GM18508 (cell line): ENCODE data around the gene EML1.

Experiments used
- ATAC-seq: cut with Tn5 transposase; IDR thresholded peaks from one replicate; pipeline ENCODE4 v1.9.1; 2021; ENCODE audit warnings: moderate number of reproducible peaks; ENCODE audit not compliant: insufficient read depth, unreplicated experiment

EML1 gene

DNA sequence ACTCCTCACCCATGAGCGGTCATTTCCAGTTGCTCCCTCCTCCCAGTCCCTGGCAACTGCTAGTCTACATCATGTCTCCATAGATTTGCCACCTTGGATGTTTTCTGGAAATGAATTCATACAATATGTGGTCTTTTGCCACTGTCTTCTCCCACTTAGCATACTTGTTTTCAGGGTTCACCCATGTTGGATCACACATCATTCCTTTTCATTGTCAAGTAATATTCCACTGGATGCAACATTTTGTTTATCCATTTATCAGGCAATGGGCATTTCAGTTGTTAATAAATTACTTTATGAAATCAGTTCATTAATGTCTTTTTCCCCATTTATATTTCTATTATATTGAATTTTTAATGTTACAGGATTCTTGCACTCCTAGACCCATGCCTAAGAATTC lies 64.3 kb downstream of the EML1 start:
- ATAC-seq, result no peak

DNA sequence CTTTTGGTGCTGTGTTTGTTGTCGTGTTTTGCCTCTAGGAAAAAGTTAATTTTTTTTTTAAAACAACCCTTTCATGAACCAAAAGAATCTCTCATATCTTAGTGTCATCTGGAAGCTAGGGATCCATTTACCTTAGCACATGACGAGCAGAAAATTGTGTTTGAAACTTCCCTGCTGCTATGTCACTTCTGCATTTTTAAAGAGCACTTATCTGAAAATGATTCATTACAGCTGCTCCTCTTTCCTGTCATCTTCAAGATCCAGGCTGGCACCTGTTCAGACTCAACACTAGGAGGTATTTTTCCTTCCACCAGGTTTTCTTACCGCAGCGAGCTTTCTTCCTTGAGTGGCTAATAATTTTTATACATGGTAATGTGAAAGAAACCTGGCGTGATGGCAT lies 67.0 kb downstream of the EML1 start:
- no peak for ATAC-seq

DNA sequence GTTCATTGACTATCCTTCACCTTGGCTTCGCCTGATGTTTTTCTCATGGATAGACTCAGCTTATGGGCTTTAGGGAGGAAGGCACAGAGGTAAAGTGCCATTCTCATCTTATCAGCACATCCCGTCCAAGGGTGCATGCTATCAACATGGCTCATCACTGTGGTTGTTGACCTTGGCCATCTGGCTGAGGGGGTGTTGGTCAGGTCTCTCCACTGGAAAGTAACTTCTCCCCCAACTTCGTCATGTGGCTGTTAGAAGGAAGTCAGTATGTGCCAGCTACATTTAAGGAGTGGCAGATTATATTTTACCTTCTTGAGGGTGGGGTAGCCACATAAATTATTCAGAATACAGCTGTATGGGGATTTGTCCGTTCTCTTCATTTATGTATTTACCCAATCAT lies 68.9 kb downstream of the EML1 start:
- no peak for ATAC-seq

DNA sequence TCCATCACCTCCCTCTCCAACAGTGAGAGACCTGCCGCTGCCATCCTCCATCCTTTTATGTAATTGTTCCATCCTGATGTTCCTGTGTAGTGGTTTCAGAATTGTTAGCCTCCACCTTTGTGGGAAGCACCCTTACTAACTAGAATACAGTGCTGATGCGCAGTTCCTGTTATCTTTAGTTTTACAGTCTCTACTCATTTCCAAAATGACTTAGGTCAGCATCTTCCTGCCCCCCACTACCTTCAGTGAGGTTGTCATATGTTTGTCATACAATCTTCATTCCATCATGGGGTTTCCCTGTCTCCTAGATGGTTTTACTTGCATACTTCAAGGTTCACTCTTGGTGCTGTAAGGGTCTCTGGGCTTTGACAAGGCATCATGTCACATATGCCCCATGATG lies 69.8 kb downstream of the EML1 start:
- ATAC-seq, result no peak

DNA sequence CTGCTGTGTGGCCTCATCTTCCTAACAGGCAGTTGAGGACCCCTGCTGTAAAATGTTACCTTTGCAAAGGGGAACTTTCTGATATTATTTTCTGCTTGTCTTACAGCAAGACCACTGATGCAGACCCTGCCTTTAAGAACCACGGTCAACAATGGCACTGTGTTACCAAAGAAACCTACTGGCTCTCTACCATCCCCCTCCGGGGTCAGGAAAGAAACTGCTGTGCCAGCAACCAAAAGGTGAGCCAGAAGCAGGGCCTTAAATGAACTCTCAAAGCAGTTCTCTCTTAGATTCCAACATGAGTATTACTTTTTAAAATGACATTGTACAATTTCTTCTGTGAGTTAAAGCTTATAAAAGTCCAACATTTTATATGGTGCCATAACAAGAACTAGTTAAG lies 72.2 kb downstream of the EML1 start:
- no peak for ATAC-seq

DNA sequence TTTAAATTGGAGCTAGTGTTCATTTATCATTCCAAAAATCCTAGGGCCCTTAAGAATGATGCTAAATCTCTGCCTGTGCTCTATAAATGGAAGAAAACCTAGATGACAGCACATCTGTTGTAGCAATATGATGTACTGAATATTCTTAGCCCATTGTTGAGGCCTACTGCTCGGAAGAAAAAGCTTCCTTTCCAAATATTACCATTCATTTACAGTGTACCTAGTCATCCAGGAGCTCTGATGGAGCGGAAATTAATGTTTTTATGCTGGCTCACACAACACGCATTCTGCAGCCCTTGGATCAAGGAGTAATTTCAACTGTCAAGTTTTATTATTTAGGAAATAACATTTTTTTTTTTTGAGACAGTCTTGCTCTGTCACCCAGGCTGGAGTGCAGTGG lies 77.4 kb downstream of the EML1 start:
- no peak for ATAC-seq

DNA sequence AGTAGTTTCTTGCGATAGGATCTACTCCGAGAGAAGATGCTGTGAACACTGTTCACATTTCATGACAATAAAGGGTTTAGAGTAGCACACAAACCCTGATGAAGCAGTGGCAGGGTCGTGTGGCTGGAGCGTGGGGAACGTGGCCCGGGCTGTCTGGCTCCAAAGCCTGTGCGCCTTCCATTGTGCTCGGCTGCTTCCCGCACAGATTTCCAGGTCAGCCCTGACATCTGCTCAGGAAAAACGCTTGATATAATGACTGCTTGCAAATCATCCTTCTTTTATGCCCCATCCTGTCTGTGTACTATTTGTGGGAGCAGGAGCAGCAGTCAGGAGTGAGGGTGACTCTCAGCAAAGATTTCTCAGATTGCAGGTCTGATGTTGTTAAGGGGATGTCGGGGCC lies 78.6 kb downstream of the EML1 start:
- no peak for ATAC-seq

DNA sequence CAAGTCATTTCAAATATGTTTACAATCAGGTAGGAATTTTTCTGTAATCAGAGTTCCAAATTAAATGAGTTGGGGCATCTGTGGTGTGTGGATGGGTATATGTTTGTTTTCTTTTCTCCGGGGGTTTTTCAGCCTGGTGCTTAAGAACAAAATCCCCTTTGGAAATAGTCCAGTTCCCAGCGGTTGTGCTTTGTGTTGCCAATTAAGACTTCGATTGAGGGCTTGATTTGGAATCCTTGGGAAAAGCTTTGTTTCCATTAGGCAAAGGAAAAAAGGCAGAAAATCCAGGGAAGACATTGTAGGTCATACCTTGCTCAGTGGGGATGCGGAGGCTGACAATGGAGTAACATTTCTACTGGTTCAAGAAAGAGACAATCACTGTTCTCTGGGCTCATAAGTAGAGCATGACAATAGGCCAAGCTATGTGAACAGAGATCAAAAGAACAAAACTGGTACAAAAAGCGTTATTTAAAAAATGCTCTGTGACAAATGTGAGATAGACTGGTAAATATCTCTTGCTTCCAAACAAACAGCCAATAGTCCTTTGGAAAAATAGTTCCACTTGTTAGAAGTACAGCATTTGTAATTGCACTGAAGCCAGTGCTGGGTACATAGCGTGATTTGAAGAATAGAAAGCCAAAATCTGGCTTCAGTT lies 79.7 kb downstream of the EML1 start:
- no peak for ATAC-seq

DNA sequence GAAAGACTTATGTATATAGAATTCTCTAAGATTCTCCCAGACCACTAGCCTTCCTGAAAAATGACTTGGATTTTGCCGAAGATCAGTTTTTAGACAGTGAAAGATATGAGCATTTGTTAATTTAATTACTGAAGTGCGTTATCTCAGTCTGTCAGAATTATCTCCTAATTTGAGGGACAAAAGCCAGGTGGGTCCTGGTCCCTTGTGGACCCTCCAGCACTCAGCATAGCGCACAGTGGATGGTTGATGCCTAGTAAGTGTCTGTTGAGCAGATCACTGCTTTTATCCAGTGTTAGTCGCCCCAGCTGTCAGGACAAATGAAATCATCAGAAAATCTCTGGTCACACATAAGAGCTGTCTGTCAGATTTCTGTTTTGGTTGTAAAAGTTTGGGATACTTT lies 80.4 kb downstream of the EML1 start:
- ATAC-seq, result no peak

DNA sequence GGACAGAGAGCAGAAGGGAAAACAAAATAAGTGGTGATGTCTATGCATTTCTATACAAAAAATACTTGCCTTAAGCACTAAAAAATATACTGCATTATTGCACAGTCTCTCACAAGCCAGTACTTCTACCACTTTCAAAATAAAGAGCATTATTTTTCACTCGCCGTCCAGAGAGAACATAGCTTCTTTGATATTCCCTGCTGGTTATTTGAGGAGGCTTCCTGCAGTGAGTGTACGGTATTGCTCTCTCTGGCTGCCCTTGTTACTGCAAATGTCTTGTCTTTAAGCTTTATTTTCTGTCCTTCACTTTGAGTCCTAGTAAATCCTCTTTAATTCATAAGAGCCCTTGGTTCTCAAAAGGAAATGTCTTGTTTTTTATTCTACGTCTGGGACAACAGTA lies 81.1 kb downstream of the EML1 start:
- no peak for ATAC-seq

DNA sequence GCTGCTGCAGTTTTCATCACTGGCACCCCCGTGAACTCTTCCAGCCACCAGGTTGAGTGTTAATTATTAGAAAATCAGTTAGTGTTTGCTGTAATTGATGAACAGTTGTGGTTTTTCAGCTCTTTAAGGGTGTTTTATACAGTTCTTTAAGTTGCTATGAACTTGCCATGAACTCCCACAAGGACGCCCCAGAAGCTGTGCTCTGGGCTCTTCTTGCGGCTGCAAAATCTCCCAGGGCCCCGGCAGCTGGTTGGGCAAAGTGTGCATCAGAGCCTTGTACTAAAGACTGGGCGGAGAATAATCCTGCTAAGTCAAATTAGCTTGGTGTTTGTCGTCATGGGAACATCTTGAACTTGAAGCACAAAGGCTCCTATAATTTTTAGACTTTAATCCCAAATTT lies 82.2 kb downstream of the EML1 start:
- no peak for ATAC-seq

DNA sequence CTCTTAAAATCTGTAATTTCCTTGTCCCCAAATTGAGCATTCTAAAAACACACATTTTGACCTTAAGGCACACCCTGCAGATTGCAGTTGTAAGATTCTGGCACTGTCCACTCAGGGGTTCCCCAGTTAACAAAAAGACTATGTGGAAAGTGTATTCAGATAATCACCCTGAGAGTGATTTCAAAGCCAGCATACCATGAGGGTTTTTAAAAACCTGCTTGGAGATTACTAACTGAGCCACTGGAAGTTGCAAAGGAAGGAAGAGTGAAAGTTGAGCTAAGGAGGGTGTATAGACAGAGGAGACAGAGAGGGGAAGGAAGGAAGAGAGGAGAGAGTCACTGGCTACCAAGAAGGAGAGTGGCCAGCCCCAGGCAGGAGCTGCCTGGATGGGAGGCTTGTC lies 82.6 kb downstream of the EML1 start:
- no peak for ATAC-seq

DNA sequence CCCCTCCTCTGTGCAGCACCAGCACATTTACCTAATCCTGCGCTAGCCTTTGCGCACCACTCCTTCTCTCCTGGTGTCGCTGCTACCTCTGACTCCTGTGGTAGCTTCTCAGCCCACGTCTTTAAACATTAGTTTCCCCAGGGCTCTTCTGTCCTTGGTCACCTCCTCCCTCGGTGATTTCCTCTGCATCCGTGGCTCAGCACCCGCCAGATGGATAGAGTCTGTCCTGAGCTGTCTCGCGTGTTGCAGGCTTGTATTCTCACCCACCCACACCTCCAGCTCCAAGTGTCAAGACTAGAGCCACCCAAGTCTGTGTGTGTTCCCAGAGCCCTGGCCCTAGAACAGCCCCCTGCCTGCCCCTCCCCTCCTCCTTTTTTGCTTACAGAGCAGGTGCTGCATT lies 83.2 kb downstream of the EML1 start:
- ATAC-seq, result no peak

DNA sequence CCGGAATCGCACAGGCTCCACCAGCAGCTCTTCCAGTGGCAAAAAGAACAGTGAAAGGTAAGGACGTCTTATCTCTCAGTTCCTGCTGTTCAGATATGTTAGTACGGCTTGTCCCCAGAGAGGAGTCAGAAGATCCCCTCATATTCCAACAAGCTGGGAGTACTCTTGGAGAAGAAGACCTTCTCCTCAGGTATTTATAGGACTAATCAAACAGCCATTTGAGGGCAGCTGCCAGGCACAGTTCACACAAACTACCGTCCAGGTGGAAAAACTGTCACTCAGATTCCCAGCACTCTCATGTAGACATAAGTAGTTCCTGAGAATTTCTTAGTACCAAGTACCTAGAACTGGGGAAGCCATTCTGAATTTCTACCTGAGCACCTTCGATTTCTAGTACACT lies 85.3 kb downstream of the EML1 start:
- ATAC-seq, result no peak

DNA sequence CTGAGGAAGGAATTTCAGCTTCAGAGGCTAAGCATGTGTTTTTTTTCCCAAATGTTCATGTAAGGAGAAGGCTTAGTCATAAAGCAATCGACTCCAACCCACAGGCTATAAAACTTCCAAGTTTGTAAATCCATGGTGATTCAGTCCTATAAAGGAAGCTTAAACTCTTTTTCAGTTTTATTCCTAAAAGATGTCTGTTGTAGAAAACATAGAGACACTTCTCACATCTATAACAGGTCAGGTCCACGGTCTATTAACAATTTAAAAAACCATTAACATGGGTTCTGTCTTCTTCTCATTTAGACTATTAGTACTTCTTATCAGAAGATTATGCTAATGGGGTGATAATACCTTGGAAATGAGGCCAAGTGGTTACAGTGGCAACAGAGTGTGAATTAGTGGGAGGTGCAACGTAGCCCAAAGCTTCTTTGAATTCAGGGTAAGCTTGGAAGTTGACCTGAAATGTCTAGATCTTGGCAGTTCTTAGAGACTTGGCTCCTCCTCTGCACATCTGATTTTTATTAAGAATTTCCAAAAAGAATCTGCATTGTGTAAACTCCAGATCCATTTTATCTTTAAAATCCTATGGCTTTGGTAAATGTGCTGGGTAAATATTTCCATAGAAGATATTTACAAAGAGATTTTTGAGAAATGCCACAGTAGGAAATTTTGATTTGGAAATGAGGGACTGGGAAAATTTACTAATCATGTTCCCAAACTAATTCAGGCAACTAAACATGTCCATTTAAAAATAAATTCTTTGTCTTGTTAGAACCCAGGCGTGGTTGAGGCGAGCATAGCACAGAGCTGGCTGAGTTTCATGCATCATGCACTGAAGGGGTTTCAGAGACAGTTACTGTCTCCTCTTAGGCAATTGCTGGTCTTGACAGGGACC lies 86.4 kb downstream of the EML1 start:
- no peak for ATAC-seq

DNA sequence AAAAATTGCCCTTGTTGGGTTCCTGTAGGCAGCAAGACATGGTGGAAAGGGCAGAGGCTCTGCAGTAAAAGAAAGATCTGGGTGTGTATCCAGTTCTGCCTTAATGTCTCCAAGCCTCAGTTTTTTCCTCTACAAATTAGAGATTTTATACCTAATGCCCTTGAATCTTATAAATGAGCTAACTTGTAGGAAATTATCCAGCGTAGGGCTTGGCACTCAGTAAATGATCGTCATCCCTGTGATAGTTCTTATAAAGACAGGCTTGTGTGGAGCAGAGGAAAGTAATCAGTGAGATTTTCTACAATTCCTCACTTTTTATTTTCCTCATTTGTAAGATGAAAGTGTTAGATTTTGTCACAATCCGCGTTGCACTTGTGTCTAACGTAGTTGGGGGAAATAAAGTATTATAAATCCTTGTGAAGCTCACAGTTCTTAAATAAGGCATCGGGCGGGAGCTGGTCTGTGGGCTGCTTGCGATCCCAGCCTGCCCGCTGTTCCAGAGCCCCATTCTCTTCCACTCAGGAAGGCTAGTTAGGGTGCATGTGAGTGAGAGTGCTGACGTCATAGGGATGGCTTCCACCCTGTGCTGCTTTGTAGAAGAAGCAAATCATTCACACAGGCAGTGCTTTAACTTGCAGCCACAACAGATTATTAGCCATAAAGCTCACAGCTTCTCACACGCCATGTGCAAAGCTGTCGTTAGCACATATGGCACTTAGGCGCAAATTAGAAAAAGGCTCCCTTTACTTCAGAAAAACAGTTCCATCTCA lies 87.6 kb downstream of the EML1 start:
- ATAC-seq, result no peak

DNA sequence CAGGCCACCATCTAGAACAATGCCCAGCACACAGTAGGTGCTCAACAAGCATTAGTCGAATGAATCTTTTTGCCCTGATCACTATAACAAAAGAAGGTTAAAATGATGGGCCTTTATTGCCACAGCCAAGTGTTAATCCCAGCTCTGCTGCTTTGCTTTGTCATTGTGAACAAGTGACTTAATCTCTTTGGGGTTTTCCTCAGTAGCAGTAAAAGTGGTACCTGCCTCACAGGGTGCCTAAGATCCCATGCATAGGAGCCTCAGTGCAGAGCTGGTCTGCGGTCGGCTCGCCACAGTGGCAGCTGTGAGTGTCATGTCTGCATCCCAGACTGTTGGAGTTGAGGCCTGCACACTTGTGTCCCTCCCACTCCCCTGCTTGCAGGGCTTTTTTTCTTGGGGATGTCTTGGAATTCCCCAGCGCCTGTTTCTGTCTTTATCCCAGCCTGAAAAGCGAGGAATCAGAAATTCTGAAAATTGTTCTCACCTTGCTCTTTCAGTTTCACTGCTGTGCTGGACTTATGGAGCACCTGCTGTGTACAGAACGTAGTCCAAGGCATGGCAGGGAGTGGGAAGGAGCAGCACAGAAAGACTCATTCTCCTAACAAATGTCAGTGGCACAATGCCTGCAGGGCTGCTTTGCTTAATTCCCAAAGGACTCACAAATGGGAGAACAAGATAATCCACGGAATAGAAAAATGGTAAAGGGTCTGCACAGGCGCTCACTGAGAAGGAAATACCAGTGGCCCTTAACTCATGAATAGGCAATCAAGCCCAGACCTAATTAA lies 90.8 kb downstream of the EML1 start:
- ATAC-seq, result no peak

DNA sequence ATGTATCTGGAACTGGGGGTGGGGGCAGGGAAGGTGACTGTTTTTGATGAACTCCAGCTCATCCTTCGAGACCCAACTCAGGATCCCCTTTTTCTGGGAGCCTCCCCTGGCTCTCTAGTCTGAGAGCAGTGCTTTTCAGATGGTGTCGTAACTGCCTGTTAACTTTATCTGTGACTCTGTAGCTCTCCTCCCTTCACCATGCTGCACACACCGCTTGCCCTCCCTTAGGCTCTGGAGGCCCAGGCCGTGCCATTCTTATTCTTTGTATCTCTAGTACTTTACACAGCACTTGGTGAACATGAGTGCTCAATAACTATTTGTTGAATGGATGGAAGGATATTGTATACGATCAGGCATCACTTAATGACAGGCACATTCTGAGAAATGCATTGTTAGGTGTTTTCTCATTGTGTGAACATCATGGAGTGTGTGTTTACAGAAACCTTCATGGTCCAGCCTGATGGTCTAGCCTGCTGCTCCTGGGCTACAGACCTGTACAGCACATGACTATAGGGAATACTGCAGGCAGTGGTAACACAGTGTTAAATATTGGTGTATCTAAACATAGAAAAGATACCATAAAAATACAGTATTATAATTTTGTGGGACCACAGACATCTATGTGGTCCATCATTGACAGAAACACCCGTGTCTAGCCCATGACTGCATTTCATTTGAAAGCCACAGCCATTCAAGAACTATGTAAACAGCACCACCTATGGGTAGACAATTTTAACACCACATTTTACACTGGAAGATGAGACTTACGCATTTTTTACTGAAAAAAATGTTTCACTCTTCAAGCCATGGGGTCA lies 91.8 kb downstream of the EML1 start:
- ATAC-seq, result no peak

DNA sequence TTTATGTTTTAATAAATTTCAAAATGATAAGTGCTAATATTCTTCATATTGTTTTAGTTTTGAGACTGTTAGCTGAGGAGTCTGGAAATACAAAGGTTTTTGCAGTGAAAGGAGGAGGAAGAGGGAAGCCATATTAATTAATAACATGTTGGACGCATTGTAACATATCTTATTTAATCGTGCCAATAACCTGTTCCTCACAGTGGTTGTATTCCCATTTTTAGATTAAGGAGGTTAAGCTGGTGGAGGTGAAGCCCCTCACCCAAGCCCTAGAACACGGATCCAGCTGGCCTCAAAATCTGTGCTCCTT lies 92.4 kb downstream of the EML1 start:
- ATAC-seq, result no peak

DNA sequence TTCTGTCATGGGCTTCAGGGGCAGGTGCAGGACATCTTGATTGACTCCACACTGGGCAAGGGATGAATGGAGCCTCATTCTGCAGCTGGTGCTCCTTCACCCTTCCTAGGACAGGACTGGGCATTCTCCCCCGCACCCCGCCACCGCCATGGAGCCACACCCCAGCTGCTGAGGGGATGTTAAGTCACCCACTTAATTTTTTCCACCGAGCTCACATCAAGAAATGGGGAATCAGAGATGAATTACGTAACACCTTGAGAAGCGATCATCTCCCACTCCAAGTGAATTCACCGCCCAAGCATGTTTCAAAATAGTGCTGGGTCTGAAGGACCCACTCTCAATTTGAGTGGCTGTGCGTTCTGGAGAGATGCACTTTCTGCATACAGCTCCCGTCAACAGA lies 94.2 kb downstream of the EML1 start:
- ATAC-seq, result no peak
